ENCODE measurements around the gene CA5A.

Gene CA5A

DNA sequence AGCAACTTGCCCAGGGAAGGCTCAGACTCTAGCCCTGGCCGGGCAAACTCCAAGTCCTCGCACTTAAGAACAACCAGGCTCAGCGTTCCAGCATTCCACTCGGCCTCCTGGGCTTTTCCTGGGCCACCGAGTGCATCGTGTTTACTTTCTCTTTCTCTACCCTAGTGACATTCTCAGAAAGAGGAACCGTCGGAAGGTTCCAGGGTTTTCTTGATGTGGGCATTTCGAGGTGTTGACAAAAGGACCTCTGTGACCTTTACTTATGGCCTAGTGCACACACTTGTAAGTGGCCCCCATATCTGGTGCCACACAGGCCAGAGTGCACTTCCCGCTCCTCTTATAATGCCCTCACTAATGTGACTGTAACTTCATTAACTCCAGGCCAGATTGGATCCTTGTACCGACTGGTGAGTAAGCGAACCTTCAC lies 11.8 kb upstream of the CA5A start:
- ChIA-PET CTCF (no interaction called here), POLR2A (ENCODE audit: low non-redundant PET) (no interaction called here)
- no peak overlapping the region for H3K27ac ChIP-seq
- DNase-seq (ENCODE audit: low spot score) = no peak
- TF ChIP-seq, protein P1, sequence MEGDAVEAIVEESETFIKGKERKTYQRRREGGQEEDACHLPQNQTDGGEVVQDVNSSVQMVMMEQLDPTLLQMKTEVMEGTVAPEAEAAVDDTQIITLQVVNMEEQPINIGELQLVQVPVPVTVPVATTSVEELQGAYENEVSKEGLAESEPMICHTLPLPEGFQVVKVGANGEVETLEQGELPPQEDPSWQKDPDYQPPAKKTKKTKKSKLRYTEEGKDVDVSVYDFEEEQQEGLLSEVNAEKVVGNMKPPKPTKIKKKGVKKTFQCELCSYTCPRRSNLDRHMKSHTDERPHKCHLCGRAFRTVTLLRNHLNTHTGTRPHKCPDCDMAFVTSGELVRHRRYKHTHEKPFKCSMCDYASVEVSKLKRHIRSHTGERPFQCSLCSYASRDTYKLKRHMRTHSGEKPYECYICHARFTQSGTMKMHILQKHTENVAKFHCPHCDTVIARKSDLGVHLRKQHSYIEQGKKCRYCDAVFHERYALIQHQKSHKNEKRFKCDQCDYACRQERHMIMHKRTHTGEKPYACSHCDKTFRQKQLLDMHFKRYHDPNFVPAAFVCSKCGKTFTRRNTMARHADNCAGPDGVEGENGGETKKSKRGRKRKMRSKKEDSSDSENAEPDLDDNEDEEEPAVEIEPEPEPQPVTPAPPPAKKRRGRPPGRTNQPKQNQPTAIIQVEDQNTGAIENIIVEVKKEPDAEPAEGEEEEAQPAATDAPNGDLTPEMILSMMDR (conservative IDR thresholded peaks at IDR 0.05; ENCODE audit: low read depth) = no peak

DNA sequence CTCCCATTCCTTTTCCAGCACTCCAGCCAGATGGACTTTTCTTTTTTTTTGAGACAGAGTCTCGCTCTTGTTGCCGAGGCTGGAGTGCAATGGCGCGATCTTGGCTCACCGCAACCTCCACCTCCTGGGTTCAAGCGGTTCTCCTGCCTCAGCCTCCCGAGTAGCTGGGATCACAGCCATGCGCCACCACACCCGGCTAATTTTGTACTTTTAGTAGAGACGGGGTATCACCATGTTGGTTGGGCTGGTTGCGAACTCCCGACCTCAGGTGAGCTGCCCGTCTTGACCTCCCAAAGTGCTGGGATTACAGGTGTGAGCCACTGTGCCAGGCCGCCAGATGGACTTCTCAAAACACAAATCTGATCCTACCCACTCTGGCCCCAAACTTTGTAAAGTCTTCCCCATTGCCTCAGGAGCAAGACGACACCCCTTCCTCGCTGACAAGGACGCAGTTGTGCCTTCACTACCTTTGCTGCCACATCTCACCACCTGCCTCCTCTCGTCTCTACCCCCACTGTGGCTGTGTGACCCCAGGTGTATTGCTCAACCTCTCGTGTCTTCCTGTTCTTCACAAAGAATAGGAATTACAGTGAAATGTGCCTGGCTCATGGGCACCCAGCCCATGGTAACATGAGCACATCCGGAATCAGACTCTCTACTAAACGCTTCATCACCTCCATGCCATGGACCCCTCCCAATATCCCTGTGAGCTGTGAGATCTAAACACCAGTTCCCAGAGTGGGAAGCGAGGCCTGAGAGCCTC lies 11.2 kb upstream of the CA5A start:
- H3K27ac ChIP-seq = no peak overlapping the region
- no peak for DNase-seq (ENCODE audit: low spot score)
- CTCF ChIA-PET = no interaction called here
- TF ChIP-seq, protein P1 (conservative IDR thresholded peaks at IDR 0.05; ENCODE audit: low read depth) = no peak
- POLR2A ChIA-PET (ENCODE audit: low non-redundant PET) = no interaction called here

DNA sequence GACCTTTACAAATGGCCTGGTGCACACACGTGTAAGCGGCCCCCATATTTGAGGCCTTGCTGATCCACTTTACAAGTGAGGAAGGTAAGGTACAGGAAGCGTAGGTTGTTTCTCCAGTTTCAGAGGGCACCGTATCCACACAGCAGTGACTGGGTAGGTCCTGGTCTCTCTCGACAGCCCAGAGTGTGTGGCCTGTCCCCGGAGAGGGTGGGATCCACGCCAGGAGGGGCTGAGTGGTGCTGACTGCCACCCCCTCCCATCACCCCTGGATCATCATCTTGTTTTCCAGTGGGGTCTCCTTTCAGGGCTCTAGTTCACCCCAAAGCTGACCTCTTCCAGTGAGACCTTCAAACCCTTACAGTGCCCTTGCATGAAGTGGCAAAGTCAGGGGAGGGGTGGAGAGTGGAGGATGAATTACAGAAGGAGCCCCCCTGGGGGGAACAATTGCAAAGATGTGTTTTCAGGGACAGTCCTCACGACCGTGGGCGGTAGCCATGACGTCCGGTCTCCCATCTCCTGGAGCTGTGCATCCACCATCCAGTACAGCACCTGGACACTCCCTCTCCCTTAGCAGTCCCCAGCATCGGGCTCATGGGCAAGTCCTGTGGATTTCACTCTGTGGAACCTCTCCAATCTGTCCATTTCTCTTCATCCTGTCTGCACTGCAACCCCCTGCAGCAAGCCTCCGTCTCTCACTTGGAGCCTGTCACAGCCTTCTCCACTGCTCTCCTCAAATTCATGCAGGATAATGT lies 10.4 kb upstream of the CA5A start:
- H3K27ac ChIP-seq = no peak overlapping the region
- no peak for DNase-seq (ENCODE audit: low spot score)
- ChIA-PET POLR2A (ENCODE audit: low non-redundant PET) (no interaction called here), CTCF (interaction anchor here (0.6 kb wide), 1 partner anchor 482 kb away, joined by 4 read pairs; no protein-coding TSS in a partner anchor)
- TF ChIP-seq, protein P1 (conservative IDR thresholded peaks at IDR 0.05; ENCODE audit: low read depth) = no peak

DNA sequence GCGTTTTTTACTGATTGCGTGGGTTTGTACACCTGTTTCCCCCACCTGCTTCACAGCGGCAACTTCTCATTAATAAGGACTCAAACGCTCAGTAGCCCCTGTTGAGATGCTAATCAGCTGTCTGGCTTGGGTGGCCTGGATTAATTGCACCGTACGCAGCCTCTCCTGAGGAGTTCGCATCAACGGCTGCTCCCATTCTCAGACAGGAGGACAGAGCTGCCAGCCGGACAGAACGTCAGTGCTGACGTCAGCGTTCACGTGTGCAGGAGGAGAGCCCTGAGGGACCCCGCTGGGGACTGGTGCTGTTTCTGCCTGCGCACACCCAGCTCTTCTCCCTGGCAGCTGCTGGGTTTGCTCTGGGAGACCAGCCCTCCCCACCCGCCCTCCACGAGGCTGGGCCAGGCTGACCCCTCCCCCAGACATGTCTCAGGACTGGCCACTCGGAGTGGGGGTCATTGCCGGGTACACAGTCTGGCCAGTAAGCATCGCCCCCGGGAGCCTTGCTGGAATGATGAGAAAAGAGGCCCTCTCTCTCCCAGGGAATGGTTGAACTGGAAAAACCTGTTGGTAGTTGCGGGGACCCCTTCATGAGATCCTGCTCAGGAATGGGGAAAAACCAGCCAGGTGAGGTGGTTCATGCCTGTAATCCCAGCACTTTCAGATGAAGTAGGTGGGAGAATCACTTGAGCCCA lies 9.2 kb upstream of the CA5A start:
- ChIA-PET POLR2A (ENCODE audit: low non-redundant PET) (no interaction called here), CTCF (interaction anchor here (1.0 kb wide), 1 partner anchor 74 kb away, joined by 3 read pairs; no protein-coding TSS in a partner anchor)
- TF ChIP-seq, protein P1 (conservative IDR thresholded peaks at IDR 0.05; ENCODE audit: low read depth) = no peak
- DNase-seq (ENCODE audit: low spot score) = peak; percentile 79
- H3K27ac ChIP-seq = no peak overlapping the region

DNA sequence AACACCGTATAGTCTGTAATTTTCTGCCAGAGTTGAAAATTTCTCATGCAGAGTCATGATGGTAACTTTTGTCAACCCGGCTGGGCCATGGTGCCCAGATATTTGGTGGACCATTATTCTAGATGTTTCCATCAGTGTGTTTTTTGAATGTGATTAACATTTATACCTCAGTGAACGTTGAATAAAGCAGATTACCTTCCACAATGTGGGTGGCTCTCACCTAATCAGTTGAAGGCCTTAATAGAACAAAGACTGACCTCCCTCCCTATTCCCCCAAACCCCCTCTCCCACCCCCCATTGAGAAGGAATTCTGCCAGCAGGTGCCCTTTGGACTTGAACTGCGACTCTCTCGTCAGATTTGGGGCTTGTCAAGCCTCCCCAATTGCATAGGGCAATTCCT lies 6.4 kb upstream of the CA5A start:
- POLR2A ChIA-PET (ENCODE audit: low non-redundant PET) = interaction anchor here (0.7 kb wide), 1 partner anchor 245 kb away, joined by 4 read pairs; no protein-coding TSS in a partner anchor
- CTCF ChIA-PET = no interaction called here
- no peak for DNase-seq (ENCODE audit: low spot score)
- TF ChIP-seq, protein P1 (conservative IDR thresholded peaks at IDR 0.05; ENCODE audit: low read depth) = no peak
- H3K27ac ChIP-seq = no peak overlapping the region

All from RWPE1 (cell line).